Stimulated activated CD8-positive, alpha-beta memory T cell treated with anti-CD3 and anti-CD28 coated beads, Interleukin-7, amount 100 ng/mL, for 48 hours (primary cell): ENCODE data around the gene ADAM23.

Experiments
- DNase-seq, 2 donors: peaks; one replicate each; pipeline ENCODE4 v3.0.0-alpha.2; 2020; ENCODE audit warnings: low read depth in 1 of 2; ENCODE audit errors: extremely low read depth in 1 of 2

ADAM23 gene

GRCh38 chr2:206438196-206438724, 5.1 kb upstream of the ADAM23 start:
- DNase-seq = no peak

- DNase-seq = no peak
These were observed 879 bp upstream of the ADAM23 start for GRCh38 chr2:206442474-206442832.

- DNase-seq = no peak
These were observed 599 bp downstream of the ADAM23 start for GRCh38 chr2:206443735-206444527.

GRCh38 chr2:206445948-206446347, 2.6 kb downstream of the ADAM23 start:
- DNase-seq = no peak

GRCh38 chr2:206452242-206452641, 8.9 kb downstream of the ADAM23 start:
- DNase-seq = no peak

- DNase-seq = no peak
These were observed 9.4 kb downstream of the ADAM23 start for GRCh38 chr2:206452750-206453149.

- no peak for DNase-seq
These were observed 12.9 kb downstream of the ADAM23 start for GRCh38 chr2:206456078-206456754.

- no peak for DNase-seq
These were observed 13.9 kb downstream of the ADAM23 start for GRCh38 chr2:206457188-206457634.

- DNase-seq = no peak
These were observed 19.0 kb downstream of the ADAM23 start for GRCh38 chr2:206462240-206462854.

GRCh38 chr2:206463685-206464084, 20.4 kb downstream of the ADAM23 start:
- no peak for DNase-seq

GRCh38 chr2:206464597-206464996, 21.3 kb downstream of the ADAM23 start:
- DNase-seq = no peak

- no peak for DNase-seq
These were observed 28.3 kb downstream of the ADAM23 start for GRCh38 chr2:206471524-206472062.

GRCh38 chr2:206472094-206472493, 28.8 kb downstream of the ADAM23 start:
- no peak for DNase-seq

- no peak for DNase-seq
These were observed 30.8 kb downstream of the ADAM23 start for GRCh38 chr2:206474099-206474498.

- DNase-seq = no peak
These were observed 34.0 kb downstream of the ADAM23 start for GRCh38 chr2:206477296-206477695.

GRCh38 chr2:206478340-206478739, 35.0 kb downstream of the ADAM23 start:
- no peak for DNase-seq

- DNase-seq = no peak
These were observed 36.8 kb downstream of the ADAM23 start for GRCh38 chr2:206480161-206480560.

GRCh38 chr2:206480620-206481019, 37.3 kb downstream of the ADAM23 start:
- no peak for DNase-seq

GRCh38 chr2:206481056-206481455, 37.7 kb downstream of the ADAM23 start:
- DNase-seq = no peak

GRCh38 chr2:206482123-206482522, 38.8 kb downstream of the ADAM23 start:
- DNase-seq = no peak

- no peak for DNase-seq
These were observed 39.3 kb downstream of the ADAM23 start for GRCh38 chr2:206482633-206483032.
